Activated T-cell treated with anti-CD3 and anti-CD28 coated beads, Interleukin-2, amount 50 U/mL, for 72 hours (primary cell): ENCODE measurements around the gene ZCCHC14. TPM values are rescaled to one million over a fixed set of nuclear protein-coding genes. Genes with fewer than 3 reads are reported as not detected.
"Not testable (repeated sequence)": the region's sequence is repeated elsewhere in the genome, so short reads cannot be mapped to it uniquely, and the experiment has no call there.

Source experiments
- ATAC-seq, 2 donors: fragments of 150-1000 bp; cut with Tn5 transposase; replicated peaks in 1 of 2; 2 replicates each; pipeline ENCODE4 v1.10.0; 2021; ENCODE audit warnings: moderate library complexity in 2 of 2, mild to moderate bottlenecking in 1 of 2
- DNase-seq, 2 donors: peaks; one replicate each; pipeline ENCODE4 v3.0.0; 2021 to 2022; ENCODE audit warnings: mixed read lengths in 1 of 2
- H3K27ac Mint-ChIP-seq: one replicate; pipeline ENCODE4 v1.8.0; 2022; ENCODE audit warnings: mild to moderate bottlenecking, moderate library complexity, mixed read lengths
- H3K27me3 Mint-ChIP-seq: one replicate; pipeline ENCODE4 v1.8.0; 2022; ENCODE audit warnings: low read depth, mixed read lengths
- H3K36me3 Mint-ChIP-seq, 2 donors: one replicate each; pipeline ENCODE4 v1.8.0; 2022; ENCODE audit warnings: mixed read lengths in 2 of 2, mild to moderate bottlenecking in 1 of 2; ENCODE audit not compliant: insufficient read depth in 2 of 2
- H3K4me1 Mint-ChIP-seq: one replicate; pipeline ENCODE4 v1.8.0; 2022; ENCODE audit warnings: low read depth, mixed read lengths
- H3K4me3 Mint-ChIP-seq, 2 donors: one replicate each; pipeline ENCODE4 v1.8.0; 2022; ENCODE audit warnings: mild to moderate bottlenecking in 2 of 2, mixed read lengths in 2 of 2, moderate library complexity in 2 of 2
- H3K9me3 Mint-ChIP-seq, 2 donors: one replicate each; pipeline ENCODE4 v1.8.0; 2022; ENCODE audit warnings: mixed read lengths in 2 of 2
- total RNA-seq, 2 donors: library from RNA; stranded (reverse); gene quantifications; one replicate each; pipeline ENCODE4 v1.2.3, GENCODE V29; 2022

ZCCHC14 gene
- total RNA-seq, 2 donors from 2014 or later = 13.6 to 14.1 TPM

- DNase-seq = not testable (repeated sequence)
- ATAC-seq = peak; percentile 65 to 76
Observed at GRCh38 chr16:87517610-87518429, 25.0 kb upstream of the ZCCHC14 start.

GRCh38 chr16:87516361-87516760 lies 23.5 kb upstream of the ZCCHC14 start:
- DNase-seq (no peak), ATAC-seq (no peak)
- peaks cover 37% of the 10 kb centered on the region for H3K27me3 Mint-ChIP-seq
- H3K36me3 Mint-ChIP-seq = no peaks in the 10 kb centered on the region
- no peak overlapping the region for H3K27ac Mint-ChIP-seq
- H3K9me3 Mint-ChIP-seq = no peaks in the 10 kb centered on the region
- no peak overlapping the region for H3K4me3 Mint-ChIP-seq
- no peaks in the 10 kb centered on the region for H3K4me1 Mint-ChIP-seq

More at GRCh38 chr16:87517610-87518429, 25.0 kb upstream of the ZCCHC14 start:
- not testable (repeated sequence) for H3K27ac Mint-ChIP-seq, H3K4me1 Mint-ChIP-seq, H3K4me3 Mint-ChIP-seq, H3K9me3 Mint-ChIP-seq, H3K36me3 Mint-ChIP-seq
- peaks cover 36% of the 10 kb centered on the region for H3K27me3 Mint-ChIP-seq

- Mint-ChIP-seq H3K9me3 (no peaks in the 10 kb centered on the region), H3K4me1 (no peaks in the 10 kb centered on the region), H3K36me3 (no peaks in the 10 kb centered on the region), H3K4me3 (no peak overlapping the region), H3K27me3 (peaks cover 37% of the 10 kb centered on the region), H3K27ac (no peak overlapping the region)
- ATAC-seq (no peak), DNase-seq (no peak)
Observed at GRCh38 chr16:87515475-87516330, 22.9 kb upstream of the ZCCHC14 start.

GRCh38 chr16:87509778-87510177 lies 17.0 kb upstream of the ZCCHC14 start:
- H3K4me1 Mint-ChIP-seq, H3K27ac Mint-ChIP-seq, H3K36me3 Mint-ChIP-seq, H3K9me3 Mint-ChIP-seq, DNase-seq, H3K4me3 Mint-ChIP-seq, ATAC-seq: not testable (repeated sequence)
- peaks cover 43% of the 10 kb centered on the region for H3K27me3 Mint-ChIP-seq

GRCh38 chr16:87507351-87508069 lies 14.7 kb upstream of the ZCCHC14 start:
- H3K36me3 Mint-ChIP-seq = peaks cover 0 to 2% of the 10 kb centered on the region in 2 donors
- no peak overlapping the region for H3K27ac Mint-ChIP-seq
- no peak overlapping the region for H3K4me3 Mint-ChIP-seq
- peaks cover 9% of the 10 kb centered on the region for H3K4me1 Mint-ChIP-seq
- peaks cover 36% of the 10 kb centered on the region for H3K27me3 Mint-ChIP-seq
- no peak for ATAC-seq
- DNase-seq = no peak
- H3K9me3 Mint-ChIP-seq = no peaks in the 10 kb centered on the region

- H3K4me1 Mint-ChIP-seq = peaks cover 9% of the 10 kb centered on the region
Observed at GRCh38 chr16:87506423-87507350, 13.9 kb upstream of the ZCCHC14 start.

GRCh38 chr16:87505834-87506233 lies 13.0 kb upstream of the ZCCHC14 start:
- ATAC-seq (no peak), DNase-seq (no peak)
- Mint-ChIP-seq H3K36me3 (peaks cover 0 to 2% of the 10 kb centered on the region in 2 donors), H3K4me3 (no peak overlapping the region), H3K4me1 (peaks cover 9% of the 10 kb centered on the region), H3K9me3 (no peaks in the 10 kb centered on the region), H3K27ac (no peak overlapping the region), H3K27me3 (peaks cover 36% of the 10 kb centered on the region)

More at GRCh38 chr16:87506423-87507350, 13.9 kb upstream of the ZCCHC14 start:
- no peak overlapping the region for H3K27ac Mint-ChIP-seq
- DNase-seq (no peak), ATAC-seq (no peak)
- no peaks in the 10 kb centered on the region for H3K9me3 Mint-ChIP-seq
- H3K4me3 Mint-ChIP-seq = no peak overlapping the region
- H3K36me3 Mint-ChIP-seq = peaks cover 0 to 2% of the 10 kb centered on the region in 2 donors
- H3K27me3 Mint-ChIP-seq = peaks cover 36% of the 10 kb centered on the region

- not testable (repeated sequence) for H3K4me3 Mint-ChIP-seq, H3K36me3 Mint-ChIP-seq, H3K4me1 Mint-ChIP-seq, H3K27ac Mint-ChIP-seq, DNase-seq, ATAC-seq, H3K9me3 Mint-ChIP-seq
- H3K27me3 Mint-ChIP-seq = peaks cover 31% of the 10 kb centered on the region
Observed at GRCh38 chr16:87503232-87503937, 10.6 kb upstream of the ZCCHC14 start.

GRCh38 chr16:87502308-87502969 lies 9.6 kb upstream of the ZCCHC14 start:
- ATAC-seq (no peak), DNase-seq (no peak)
- no peaks in the 10 kb centered on the region for H3K36me3 Mint-ChIP-seq
- H3K4me3 Mint-ChIP-seq = no peak overlapping the region
- no peaks in the 10 kb centered on the region for H3K9me3 Mint-ChIP-seq
- H3K27ac Mint-ChIP-seq = no peak overlapping the region
- H3K4me1 Mint-ChIP-seq = peaks cover 2% of the 10 kb centered on the region
- H3K27me3 Mint-ChIP-seq = peaks cover 22% of the 10 kb centered on the region

GRCh38 chr16:87501117-87501516 lies 8.3 kb upstream of the ZCCHC14 start:
- no peak for ATAC-seq
- H3K9me3 Mint-ChIP-seq = no peaks in the 10 kb centered on the region
- H3K27ac Mint-ChIP-seq = no peak overlapping the region
- DNase-seq = no peak
- peaks cover 12% of the 10 kb centered on the region for H3K4me1 Mint-ChIP-seq
- no peaks in the 10 kb centered on the region for H3K36me3 Mint-ChIP-seq
- H3K4me3 Mint-ChIP-seq = no peak overlapping the region
- H3K27me3 Mint-ChIP-seq = peaks cover 9% of the 10 kb centered on the region

- Mint-ChIP-seq H3K27me3 (peaks cover 15% of the 10 kb centered on the region), H3K27ac (no peak overlapping the region), H3K36me3 (no peaks in the 10 kb centered on the region), H3K9me3 (no peaks in the 10 kb centered on the region), H3K4me3 (no peak overlapping the region), H3K4me1 (peaks cover 30% of the 10 kb centered on the region)
- DNase-seq (no peak), ATAC-seq (no peak)
Observed at GRCh38 chr16:87499189-87499486, 6.3 kb upstream of the ZCCHC14 start.
